HCT116 (cell line): Measurements from ENCODE around the gene CEBPB. TPM values are rescaled to one million over a fixed set of nuclear protein-coding genes. Genes with fewer than 3 reads are reported as not detected.

Experiments used
- total RNA-seq: library from RNA; stranded (reverse); gene quantifications from one replicate; pipeline ENCODE4 v1.2.1, GENCODE V29; 2021; ENCODE audit not compliant: unreplicated experiment

CEBPB gene
- total RNA-seq, 1 experiment from 2014 or later: 113 TPM

Other genes with a start within 250 kb of the CEBPB start
- gene SNAI1, start 207.8 kb upstream of the CEBPB start, total RNA-seq: 13.4 TPM
- 114 TPM for gene UBE2V1, start 77.7 kb upstream of the CEBPB start, total RNA-seq
- 31.9 TPM for gene PEDS1, start 37.1 kb upstream of the CEBPB start, total RNA-seq